Measurements from ENCODE around the gene CYP2A13.

DNA sequence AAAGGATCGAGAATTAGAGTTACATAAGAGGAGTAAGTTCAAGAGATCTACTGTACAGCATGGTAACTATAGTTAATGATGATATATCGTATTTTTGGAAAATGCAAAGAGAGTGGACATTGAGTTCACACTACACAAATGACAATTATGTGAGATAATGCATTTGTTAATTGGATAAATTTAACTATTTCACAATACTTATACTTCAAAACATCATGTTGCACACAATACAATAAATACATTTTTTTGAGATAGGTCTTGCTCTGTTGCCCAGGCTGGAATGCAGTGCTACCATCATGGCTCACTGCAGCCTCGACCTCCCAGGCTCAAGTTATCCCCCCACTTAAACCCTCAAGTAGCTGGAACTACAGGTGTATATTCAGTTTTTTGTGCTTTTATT is 17.9 kb downstream of the CYP2A13 start:
- TF ChIP-seq TCF7L2 (IDR thresholded peaks at IDR 0.05; ENCODE audit: low read depth, low read length) (no peak), SIN3A (IDR thresholded peaks at IDR 0.05; ENCODE audit: borderline replicate concordance, insufficient read depth, low read depth, low read length) (no peak)
- TF ChIP-seq, protein P1, sequence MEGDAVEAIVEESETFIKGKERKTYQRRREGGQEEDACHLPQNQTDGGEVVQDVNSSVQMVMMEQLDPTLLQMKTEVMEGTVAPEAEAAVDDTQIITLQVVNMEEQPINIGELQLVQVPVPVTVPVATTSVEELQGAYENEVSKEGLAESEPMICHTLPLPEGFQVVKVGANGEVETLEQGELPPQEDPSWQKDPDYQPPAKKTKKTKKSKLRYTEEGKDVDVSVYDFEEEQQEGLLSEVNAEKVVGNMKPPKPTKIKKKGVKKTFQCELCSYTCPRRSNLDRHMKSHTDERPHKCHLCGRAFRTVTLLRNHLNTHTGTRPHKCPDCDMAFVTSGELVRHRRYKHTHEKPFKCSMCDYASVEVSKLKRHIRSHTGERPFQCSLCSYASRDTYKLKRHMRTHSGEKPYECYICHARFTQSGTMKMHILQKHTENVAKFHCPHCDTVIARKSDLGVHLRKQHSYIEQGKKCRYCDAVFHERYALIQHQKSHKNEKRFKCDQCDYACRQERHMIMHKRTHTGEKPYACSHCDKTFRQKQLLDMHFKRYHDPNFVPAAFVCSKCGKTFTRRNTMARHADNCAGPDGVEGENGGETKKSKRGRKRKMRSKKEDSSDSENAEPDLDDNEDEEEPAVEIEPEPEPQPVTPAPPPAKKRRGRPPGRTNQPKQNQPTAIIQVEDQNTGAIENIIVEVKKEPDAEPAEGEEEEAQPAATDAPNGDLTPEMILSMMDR (IDR thresholded peaks at IDR 0.05): no peak
